Bronchial epithelial cell (primary cell): ENCODE results near the gene AGPAT4. TPM values are rescaled to one million over a fixed set of nuclear protein-coding genes. Genes with fewer than 3 reads are reported as not detected.
A peak's percentile ranks its signal among the peaks of the same experiment; 100 is the strongest.

Source experiments
- DNase-seq: peaks from one replicate; pipeline ENCODE4 v3.0.0-alpha.2; 2010; ENCODE audit warnings: low read depth
- FAIRE-seq: peaks from 2 replicates; lab custom pipeline; 2011; peaks lifted over from hg19 to GRCh38; lab: Jason Lieb, UNC
- H3K27me3 ChIP-seq: 2 replicates; pipeline ENCODE4 v1.5.1; 2011; ENCODE audit warnings: low read length; ENCODE audit not compliant: control insufficient read depth, insufficient read depth
- H3K36me3 ChIP-seq: 2 replicates; pipeline ENCODE4 v1.5.1; 2011; ENCODE audit warnings: low read length; ENCODE audit not compliant: control insufficient read depth, insufficient read depth
- H3K4me3 ChIP-seq: 2 replicates; pipeline ENCODE4 v1.5.1; 2011; ENCODE audit warnings: mild to moderate bottlenecking, low read depth, low read length, control low read depth
- total RNA-seq: library from RNA; depleted of rRNA; stranded (reverse); fragments of >200 nt; gene quantifications from 2 replicates; pipeline ENCODE4 v1.2.1, GENCODE V29; 2014
- TF ChIP-seq, protein P1 (sequence below): IDR thresholded peaks from 2 replicates; pipeline ENCODE4 v1.5.1; 2011; ENCODE audit warnings: mild to moderate bottlenecking, moderate library complexity, low read length, control low read depth, inconsistent platforms; ENCODE audit not compliant: insufficient read depth, severe bottlenecking

The AGPAT4 gene
- total RNA-seq, 1 donor from 2014 or later, result 2.6 TPM

DNA sequence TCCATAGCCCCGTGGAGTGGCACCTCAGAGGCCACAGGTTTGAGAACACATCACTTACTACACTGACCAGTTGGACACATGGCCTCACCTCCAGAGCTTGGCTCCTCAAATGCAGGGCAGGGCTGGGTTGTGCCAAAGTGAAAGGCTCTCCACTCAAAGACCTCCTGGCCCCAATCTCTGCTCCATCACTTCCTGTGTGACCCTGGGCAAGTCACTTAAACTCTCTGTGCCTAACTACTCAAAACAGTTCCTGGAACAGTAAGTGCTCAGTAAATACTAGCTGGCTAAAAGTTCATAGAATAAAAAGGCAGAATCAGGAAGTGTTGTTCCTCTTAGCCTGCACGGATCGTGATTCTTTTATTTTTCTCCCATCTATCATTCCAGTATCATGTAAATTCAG lies 50.2 kb downstream of the AGPAT4 start:
- DNase-seq (no peak), FAIRE-seq (peak; percentile 23)
- Histone ChIP-seq H3K36me3 (no peaks in the 10 kb centered on the region), H3K27me3 (no peaks in the 10 kb centered on the region), H3K4me3 (no peak overlapping the region)
- TF ChIP-seq, protein P1, sequence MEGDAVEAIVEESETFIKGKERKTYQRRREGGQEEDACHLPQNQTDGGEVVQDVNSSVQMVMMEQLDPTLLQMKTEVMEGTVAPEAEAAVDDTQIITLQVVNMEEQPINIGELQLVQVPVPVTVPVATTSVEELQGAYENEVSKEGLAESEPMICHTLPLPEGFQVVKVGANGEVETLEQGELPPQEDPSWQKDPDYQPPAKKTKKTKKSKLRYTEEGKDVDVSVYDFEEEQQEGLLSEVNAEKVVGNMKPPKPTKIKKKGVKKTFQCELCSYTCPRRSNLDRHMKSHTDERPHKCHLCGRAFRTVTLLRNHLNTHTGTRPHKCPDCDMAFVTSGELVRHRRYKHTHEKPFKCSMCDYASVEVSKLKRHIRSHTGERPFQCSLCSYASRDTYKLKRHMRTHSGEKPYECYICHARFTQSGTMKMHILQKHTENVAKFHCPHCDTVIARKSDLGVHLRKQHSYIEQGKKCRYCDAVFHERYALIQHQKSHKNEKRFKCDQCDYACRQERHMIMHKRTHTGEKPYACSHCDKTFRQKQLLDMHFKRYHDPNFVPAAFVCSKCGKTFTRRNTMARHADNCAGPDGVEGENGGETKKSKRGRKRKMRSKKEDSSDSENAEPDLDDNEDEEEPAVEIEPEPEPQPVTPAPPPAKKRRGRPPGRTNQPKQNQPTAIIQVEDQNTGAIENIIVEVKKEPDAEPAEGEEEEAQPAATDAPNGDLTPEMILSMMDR, result no peak

DNA sequence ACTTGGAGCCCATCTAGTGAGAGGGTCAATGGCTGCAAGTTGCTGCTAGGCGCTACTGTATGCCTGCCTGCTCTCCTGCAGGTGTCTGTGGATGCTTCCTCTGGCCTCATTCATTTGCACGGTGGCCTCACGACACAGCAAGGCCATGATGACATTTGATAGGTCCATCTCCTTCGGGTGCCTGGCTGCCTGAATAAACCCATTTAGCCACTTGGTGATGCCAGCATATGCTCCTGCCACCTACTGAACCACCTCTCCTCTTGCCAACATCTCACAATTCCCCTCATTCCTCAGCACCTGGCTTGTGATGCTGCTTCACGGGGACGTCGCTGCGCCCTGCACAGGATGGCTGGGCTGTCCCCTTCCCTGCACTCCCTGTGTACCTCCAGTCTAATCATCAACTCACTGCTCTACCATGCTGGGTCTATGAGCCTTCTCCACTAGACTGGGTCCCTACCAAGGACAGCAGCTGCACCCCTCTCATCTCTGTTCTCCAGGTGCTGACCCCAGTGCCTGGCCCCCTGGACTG lies 51.1 kb downstream of the AGPAT4 start:
- no peak overlapping the region for H3K4me3 ChIP-seq
- H3K27me3 ChIP-seq, result no peaks in the 10 kb centered on the region
- no peaks in the 10 kb centered on the region for H3K36me3 ChIP-seq
- FAIRE-seq (no peak), DNase-seq (no peak)
- TF ChIP-seq, protein P1, result no peak

DNA sequence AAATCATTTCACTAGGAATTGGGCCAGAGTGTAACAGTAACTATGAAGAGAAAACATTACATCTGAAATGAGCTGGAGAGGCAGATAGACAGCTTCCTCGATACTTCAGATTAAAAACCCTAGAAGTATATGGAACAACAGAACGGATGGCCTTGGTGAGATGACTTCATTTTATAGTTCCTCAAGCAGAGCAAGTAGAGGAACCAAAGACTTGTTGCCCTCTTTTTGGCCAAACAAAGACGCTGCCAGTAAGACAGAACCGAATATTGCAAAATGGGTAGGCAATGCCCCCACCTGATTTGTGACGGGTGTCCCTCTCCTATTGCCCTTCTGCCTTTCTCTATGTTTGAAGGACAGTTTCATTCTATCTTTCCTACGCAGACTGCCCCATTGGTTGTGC lies 53.5 kb downstream of the AGPAT4 start:
- Histone ChIP-seq H3K36me3 (no peaks in the 10 kb centered on the region), H3K4me3 (no peak overlapping the region), H3K27me3 (no peaks in the 10 kb centered on the region)
- DNase-seq, result no peak
- TF ChIP-seq, protein P1, result no peak
- no peak for FAIRE-seq

DNA sequence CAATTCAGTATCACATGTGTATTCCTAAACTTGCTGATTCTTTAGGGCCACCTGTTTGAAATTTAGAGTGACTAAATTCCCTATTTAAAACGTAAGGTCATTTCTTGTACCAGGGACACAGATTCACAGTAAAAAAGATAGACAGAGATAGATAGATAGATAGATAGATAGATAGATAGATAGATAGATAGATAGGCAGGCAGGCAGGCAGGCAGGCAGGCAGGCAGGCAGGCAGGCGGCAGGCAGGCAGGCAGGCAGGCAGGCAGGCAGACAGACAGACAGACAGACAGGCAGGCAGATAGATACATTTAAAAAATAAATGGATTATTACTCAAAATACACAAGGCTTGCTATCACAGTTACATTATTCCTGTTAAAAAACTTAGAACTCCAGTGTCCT lies 54.2 kb downstream of the AGPAT4 start:
- TF ChIP-seq, protein P1, result no peak
- FAIRE-seq, result no peak

DNA sequence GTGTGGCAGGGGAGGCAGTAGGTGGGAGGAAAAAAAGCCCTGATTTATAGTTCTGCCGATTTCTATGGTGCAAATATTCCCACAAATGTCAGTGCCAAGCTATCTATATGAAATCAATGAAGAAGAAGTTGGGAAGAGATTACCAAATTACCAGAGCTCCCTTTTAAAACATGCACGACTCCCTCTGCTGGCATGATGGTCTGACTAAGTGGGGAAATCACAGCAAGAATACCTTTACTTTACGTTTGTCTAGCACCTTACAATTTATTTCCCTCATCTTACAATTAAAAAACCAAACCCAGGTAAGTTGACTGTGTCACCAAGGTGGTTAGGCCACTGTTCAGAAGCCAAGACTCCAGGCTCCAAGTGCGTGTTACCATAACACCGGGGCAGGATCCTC lies 55.6 kb downstream of the AGPAT4 start:
- Histone ChIP-seq H3K4me3 (no peak overlapping the region), H3K36me3 (no peaks in the 10 kb centered on the region), H3K27me3 (no peaks in the 10 kb centered on the region)
- TF ChIP-seq, protein P1, result no peak
- no peak for FAIRE-seq
- DNase-seq, result no peak

More for the DNA sequence above, 54.2 kb downstream of the AGPAT4 start:
- Histone ChIP-seq H3K36me3 (no peaks in the 10 kb centered on the region), H3K27me3 (no peaks in the 10 kb centered on the region), H3K4me3 (no peak overlapping the region)
- DNase-seq, result no peak

DNA sequence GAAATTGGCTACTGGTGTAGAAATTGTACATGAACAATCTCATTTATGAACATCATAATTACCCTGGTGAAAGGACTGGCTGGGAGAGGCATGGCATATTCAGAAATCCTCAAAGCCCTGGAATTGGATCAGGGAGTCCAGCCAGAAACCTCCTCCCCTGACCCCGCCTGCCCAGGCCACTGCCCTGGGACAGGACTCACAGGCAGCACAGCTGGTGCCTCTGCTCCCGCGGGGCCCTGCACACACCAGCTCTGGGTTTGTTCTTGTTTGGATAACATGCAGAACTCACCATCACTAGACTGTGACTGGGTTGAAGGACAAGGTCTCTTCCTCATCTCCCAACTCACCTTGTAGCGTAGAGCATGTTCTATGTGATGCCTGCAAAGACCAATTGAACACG lies 56.2 kb downstream of the AGPAT4 start:
- FAIRE-seq, result no peak
- DNase-seq, result no peak
- H3K36me3 ChIP-seq, result no peaks in the 10 kb centered on the region

More for the DNA sequence above, 56.2 kb downstream of the AGPAT4 start:
- no peaks in the 10 kb centered on the region for H3K27me3 ChIP-seq
- no peak overlapping the region for H3K4me3 ChIP-seq
- TF ChIP-seq, protein P1, result no peak
